K562 treated with DMSO at 1 percent for 4 hours (cell line): ENCODE data around the gene RRAGD. TPM values are rescaled to one million over a fixed set of nuclear protein-coding genes. Genes with fewer than 3 reads are reported as not detected.

Experiments
- total RNA-seq: library from RNA; unstranded; fragments of 300-600 nt; gene quantifications from 2 replicates; pipeline ENCODE4 v1.2.3, GENCODE V29; 2022; ENCODE audit not compliant: insufficient read depth

The RRAGD gene
- not detected in 2 replicates for total RNA-seq

GRCh38 chr6:89412071-89413005 lies at the start of gene RRAGD:
Gene RRAGD, minus strand, starts transcription at chr6:89412273. Its CDS starts 280 bp downstream, at chr6:89411993.

GRCh38 chr6:89432875-89433251 lies 20.8 kb upstream of the RRAGD start, which contains the start of gene ANKRD6:
Gene ANKRD6, plus strand, starts transcription at chr6:89433152. Its CDS starts 133,825 bp downstream, at chr6:89566977.

GRCh38 chr6:89352278-89353117 lies 59.6 kb downstream of the RRAGD start, which contains the start of gene UBE2J1:
Gene UBE2J1, minus strand, starts transcription at chr6:89352722. Its CDS starts 153 bp downstream, at chr6:89352569.

GRCh38 chr6:89315249-89315885 lies 96.7 kb downstream of the RRAGD start, which contains the start of gene GABRR2:
Gene GABRR2, minus strand, starts transcription at chr6:89315299. Its CDS starts 134 bp downstream, at chr6:89315165.

Other genes with a start within 250 kb of the RRAGD start
- not detected in 2 replicates for gene GABRR1, start 194.9 kb downstream of the RRAGD start, total RNA-seq
- 0.64 TPM in 1 of 2 replicates, not detected in the other for gene GABRR2, start 97.0 kb downstream of the RRAGD start, total RNA-seq
- 20.7 and 23.2 TPM in 2 replicates for gene UBE2J1, start 59.6 kb downstream of the RRAGD start, total RNA-seq
- 0.31 TPM in 1 of 2 replicates, not detected in the other for gene ANKRD6, start 20.9 kb upstream of the RRAGD start, total RNA-seq
- gene LYRM2, start 226.5 kb upstream of the RRAGD start, total RNA-seq: 14.0 and 26.7 TPM in 2 replicates